ENCODE data around the gene PPP1CC.

Gene PPP1CC

GRCh38 chr12:110780448-110780847 is 37.8 kb upstream of the PPP1CC start:
- no peak for DNase-seq (ENCODE audit: extremely low read depth, low read depth)
- no peak for TF ChIP-seq CTCF (IDR thresholded peaks at IDR 0.05; ENCODE audit: low read depth, low read length)

- DNase-seq (ENCODE audit: extremely low read depth, low read depth) = no peak
- TF ChIP-seq CTCF (IDR thresholded peaks at IDR 0.05; ENCODE audit: low read depth, low read length) = no peak
Measured at GRCh38 chr12:110778833-110779577, 36.3 kb upstream of the PPP1CC start.

GRCh38 chr12:110776410-110776809 is 33.7 kb upstream of the PPP1CC start:
- DNase-seq (ENCODE audit: extremely low read depth, low read depth) = no peak
- no peak for TF ChIP-seq CTCF (IDR thresholded peaks at IDR 0.05; ENCODE audit: low read depth, low read length)

- no peak for DNase-seq (ENCODE audit: extremely low read depth, low read depth)
- TF ChIP-seq CTCF (IDR thresholded peaks at IDR 0.05; ENCODE audit: low read depth, low read length) = no peak
Measured at GRCh38 chr12:110775997-110776396, 33.3 kb upstream of the PPP1CC start.

DNA sequence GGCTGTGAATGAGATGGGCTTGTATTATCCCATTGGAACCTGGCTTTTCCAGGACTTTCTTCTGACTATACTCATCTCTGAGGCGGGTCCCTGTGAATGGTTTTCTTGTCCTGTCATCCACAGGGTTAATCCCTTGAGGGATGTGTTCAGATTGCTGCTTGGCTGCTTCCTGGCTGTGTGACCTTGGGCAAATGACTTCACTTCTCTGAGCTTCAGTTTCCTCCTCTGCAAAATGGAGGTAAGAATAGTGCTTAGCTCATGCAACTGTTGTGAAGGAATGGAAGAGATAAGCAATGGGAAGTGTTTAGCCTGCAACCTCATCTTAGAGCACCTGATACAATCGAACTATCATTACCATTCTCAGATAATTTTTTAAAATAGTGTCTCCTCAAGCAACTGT is 32.1 kb upstream of the PPP1CC start:
- DNase-seq (ENCODE audit: extremely low read depth, low read depth) = no peak
- TF ChIP-seq CTCF (IDR thresholded peaks at IDR 0.05; ENCODE audit: low read depth, low read length) = no peak

DNA sequence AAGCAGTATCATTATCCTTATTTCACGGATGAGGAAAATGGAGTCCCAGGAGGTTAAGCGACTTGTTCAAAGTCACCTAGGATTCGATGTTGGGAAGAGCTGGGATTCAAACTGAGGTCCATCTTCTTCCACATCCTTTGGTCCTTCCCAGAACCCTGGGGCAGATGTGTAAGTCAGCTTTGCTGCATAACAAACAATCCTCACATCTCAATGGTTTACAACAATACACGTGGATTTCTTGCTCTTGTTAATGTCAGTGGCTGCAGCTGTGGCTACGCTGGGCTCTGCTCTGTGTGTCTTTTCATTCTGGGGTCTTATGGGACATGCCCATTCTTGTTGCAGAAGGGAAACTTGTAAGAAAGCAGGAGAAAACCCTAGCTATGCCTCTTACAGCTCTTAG is 26.3 kb upstream of the PPP1CC start:
- no peak for TF ChIP-seq CTCF (IDR thresholded peaks at IDR 0.05; ENCODE audit: low read depth, low read length)
- no peak for DNase-seq (ENCODE audit: extremely low read depth, low read depth)

DNA sequence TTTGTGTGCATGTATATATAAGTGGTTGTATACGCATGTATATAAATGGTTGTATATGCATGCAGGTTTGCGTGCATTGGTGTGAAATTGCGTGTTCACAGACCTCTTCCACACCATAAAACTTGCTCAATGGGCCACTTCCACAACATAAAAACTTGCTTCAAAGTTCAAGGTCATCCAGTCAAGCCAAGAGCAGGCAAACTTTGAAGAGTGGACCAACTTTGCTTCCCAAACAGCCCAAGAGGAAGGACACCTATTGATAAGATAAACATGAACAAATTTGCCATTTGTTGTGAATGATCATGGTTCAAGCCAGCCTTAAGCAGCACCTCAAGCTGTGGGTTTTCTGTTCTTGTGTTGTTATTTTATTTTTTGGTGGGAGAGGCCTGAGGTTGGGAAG is 25.2 kb upstream of the PPP1CC start:
- TF ChIP-seq CTCF (IDR thresholded peaks at IDR 0.05; ENCODE audit: low read depth, low read length) = no peak
- DNase-seq (ENCODE audit: extremely low read depth, low read depth) = no peak
